Neural cell (in vitro differentiated cells): ENCODE measurements around the gene SORL1-AS1.

ENCODE experiments used
- CTCF ChIP-seq: fragments of 450-650 bp; IDR thresholded peaks from 2 replicates; pipeline ENCODE4 v1.5.1; 2014; ENCODE audit warnings: antibody characterized with exemption, mild to moderate bottlenecking, moderate library complexity; ENCODE audit not compliant: poor library complexity, severe bottlenecking
- EP300 ChIP-seq: fragments of 450-650 bp; conservative IDR thresholded peaks from 2 replicates; pipeline ENCODE4 v1.6.1; 2014; ENCODE audit warnings: antibody characterized with exemption, mild to moderate bottlenecking, moderate library complexity; ENCODE audit not compliant: poor library complexity, severe bottlenecking
- EZH2 ChIP-seq: fragments of 200-600, 300-800 bp; shearing (Covaris generic), sonication (generic); IDR thresholded peaks from 2 replicates; pipeline ENCODE4 v1.6.1; 2014; ENCODE audit warnings: antibody characterized with exemption, low read length, borderline replicate concordance, mild to moderate bottlenecking; ENCODE audit not compliant: insufficient read depth, poor library complexity, severe bottlenecking
- MXI1 ChIP-seq: fragments of 450-650 bp; conservative IDR thresholded peaks from 2 replicates; pipeline ENCODE4 v1.6.1; 2014; ENCODE audit warnings: antibody characterized with exemption, mild to moderate bottlenecking; ENCODE audit not compliant: poor library complexity, severe bottlenecking
- POLR2AphosphoS5 ChIP-seq: IDR thresholded peaks from 2 replicates; pipeline ENCODE4 v1.6.1; 2012
- RAD21 ChIP-seq: fragments of 450-650 bp; conservative IDR thresholded peaks from 2 replicates; pipeline ENCODE4 v1.6.1; 2014; ENCODE audit warnings: antibody characterized with exemption, mild to moderate bottlenecking, moderate library complexity
- TAF1 ChIP-seq: IDR thresholded peaks from 2 replicates; pipeline ENCODE4 v1.6.1; 2012; ENCODE audit warnings: low read depth
- TF ChIP-seq, protein P1 (sequence below): IDR thresholded peaks from 2 replicates; pipeline ENCODE4 v1.6.1; 2012; ENCODE audit warnings: borderline replicate concordance

DNA sequence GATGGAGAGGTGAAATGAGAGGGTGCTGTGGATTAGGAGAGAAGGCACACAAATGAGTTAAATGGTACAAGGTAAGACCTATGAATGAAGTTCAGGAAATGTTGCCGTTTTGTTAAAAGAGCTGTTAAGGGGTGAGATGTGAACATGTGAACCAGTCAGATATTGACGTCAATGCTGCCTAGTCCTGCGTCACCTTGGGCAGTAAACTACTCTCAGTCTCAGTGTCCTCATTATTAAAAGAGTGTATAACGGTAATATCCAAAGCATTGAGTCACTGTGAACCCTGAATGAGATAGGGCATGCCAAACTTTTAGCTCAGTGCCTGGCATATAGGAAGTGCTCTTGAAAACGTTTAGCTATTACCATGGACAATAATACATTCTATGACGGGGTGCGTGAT is 32.4 kb upstream of the SORL1-AS1 start:
- no peak for TF ChIP-seq CTCF
- no peak for TF ChIP-seq TAF1
- no peak for TF ChIP-seq POLR2AphosphoS5
- no peak for TF ChIP-seq EZH2
- TF ChIP-seq, protein P1, sequence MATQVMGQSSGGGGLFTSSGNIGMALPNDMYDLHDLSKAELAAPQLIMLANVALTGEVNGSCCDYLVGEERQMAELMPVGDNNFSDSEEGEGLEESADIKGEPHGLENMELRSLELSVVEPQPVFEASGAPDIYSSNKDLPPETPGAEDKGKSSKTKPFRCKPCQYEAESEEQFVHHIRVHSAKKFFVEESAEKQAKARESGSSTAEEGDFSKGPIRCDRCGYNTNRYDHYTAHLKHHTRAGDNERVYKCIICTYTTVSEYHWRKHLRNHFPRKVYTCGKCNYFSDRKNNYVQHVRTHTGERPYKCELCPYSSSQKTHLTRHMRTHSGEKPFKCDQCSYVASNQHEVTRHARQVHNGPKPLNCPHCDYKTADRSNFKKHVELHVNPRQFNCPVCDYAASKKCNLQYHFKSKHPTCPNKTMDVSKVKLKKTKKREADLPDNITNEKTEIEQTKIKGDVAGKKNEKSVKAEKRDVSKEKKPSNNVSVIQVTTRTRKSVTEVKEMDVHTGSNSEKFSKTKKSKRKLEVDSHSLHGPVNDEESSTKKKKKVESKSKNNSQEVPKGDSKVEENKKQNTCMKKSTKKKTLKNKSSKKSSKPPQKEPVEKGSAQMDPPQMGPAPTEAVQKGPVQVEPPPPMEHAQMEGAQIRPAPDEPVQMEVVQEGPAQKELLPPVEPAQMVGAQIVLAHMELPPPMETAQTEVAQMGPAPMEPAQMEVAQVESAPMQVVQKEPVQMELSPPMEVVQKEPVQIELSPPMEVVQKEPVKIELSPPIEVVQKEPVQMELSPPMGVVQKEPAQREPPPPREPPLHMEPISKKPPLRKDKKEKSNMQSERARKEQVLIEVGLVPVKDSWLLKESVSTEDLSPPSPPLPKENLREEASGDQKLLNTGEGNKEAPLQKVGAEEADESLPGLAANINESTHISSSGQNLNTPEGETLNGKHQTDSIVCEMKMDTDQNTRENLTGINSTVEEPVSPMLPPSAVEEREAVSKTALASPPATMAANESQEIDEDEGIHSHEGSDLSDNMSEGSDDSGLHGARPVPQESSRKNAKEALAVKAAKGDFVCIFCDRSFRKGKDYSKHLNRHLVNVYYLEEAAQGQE: no peak
- TF ChIP-seq MXI1: no peak
- TF ChIP-seq RAD21: no peak
- TF ChIP-seq EP300: no peak
